ENCODE measurements around the gene WDR93.

GRCh38 chr15:89770041-89770440, 79.4 kb downstream of the WDR93 start:
- TF ChIP-seq ZNF274 (IDR thresholded peaks at IDR 0.05; ENCODE audit: low read length) (no peak), ZNF274 (tag by site-specific recombination; IDR thresholded peaks at IDR 0.05; ENCODE audit: borderline replicate concordance) (no peak), ZNF785 (tag by site-specific recombination; IDR thresholded peaks at IDR 0.05) (no peak), CTCF (tag by site-specific recombination; IDR thresholded peaks at IDR 0.05) (no peak), ZNF426 (tag by site-specific recombination; IDR thresholded peaks at IDR 0.05) (no peak), ZBTB7A (tag by site-specific recombination; IDR thresholded peaks at IDR 0.05; ENCODE audit: low read depth) (no peak), WT1 (tag by site-specific recombination; IDR thresholded peaks at IDR 0.05) (no peak), ZNF670 (tag by site-specific recombination; IDR thresholded peaks at IDR 0.05; ENCODE audit: low read depth) (no peak), ZNF629 (tag by site-specific recombination; IDR thresholded peaks at IDR 0.05) (no peak)
- TF ChIP-seq, protein P1, sequence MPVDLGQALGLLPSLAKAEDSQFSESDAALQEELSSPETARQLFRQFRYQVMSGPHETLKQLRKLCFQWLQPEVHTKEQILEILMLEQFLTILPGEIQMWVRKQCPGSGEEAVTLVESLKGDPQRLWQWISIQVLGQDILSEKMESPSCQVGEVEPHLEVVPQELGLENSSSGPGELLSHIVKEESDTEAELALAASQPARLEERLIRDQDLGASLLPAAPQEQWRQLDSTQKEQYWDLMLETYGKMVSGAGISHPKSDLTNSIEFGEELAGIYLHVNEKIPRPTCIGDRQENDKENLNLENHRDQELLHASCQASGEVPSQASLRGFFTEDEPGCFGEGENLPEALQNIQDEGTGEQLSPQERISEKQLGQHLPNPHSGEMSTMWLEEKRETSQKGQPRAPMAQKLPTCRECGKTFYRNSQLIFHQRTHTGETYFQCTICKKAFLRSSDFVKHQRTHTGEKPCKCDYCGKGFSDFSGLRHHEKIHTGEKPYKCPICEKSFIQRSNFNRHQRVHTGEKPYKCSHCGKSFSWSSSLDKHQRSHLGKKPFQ (tag by site-specific recombination; IDR thresholded peaks at IDR 0.05) = no peak
- TF ChIP-seq, protein P2, sequence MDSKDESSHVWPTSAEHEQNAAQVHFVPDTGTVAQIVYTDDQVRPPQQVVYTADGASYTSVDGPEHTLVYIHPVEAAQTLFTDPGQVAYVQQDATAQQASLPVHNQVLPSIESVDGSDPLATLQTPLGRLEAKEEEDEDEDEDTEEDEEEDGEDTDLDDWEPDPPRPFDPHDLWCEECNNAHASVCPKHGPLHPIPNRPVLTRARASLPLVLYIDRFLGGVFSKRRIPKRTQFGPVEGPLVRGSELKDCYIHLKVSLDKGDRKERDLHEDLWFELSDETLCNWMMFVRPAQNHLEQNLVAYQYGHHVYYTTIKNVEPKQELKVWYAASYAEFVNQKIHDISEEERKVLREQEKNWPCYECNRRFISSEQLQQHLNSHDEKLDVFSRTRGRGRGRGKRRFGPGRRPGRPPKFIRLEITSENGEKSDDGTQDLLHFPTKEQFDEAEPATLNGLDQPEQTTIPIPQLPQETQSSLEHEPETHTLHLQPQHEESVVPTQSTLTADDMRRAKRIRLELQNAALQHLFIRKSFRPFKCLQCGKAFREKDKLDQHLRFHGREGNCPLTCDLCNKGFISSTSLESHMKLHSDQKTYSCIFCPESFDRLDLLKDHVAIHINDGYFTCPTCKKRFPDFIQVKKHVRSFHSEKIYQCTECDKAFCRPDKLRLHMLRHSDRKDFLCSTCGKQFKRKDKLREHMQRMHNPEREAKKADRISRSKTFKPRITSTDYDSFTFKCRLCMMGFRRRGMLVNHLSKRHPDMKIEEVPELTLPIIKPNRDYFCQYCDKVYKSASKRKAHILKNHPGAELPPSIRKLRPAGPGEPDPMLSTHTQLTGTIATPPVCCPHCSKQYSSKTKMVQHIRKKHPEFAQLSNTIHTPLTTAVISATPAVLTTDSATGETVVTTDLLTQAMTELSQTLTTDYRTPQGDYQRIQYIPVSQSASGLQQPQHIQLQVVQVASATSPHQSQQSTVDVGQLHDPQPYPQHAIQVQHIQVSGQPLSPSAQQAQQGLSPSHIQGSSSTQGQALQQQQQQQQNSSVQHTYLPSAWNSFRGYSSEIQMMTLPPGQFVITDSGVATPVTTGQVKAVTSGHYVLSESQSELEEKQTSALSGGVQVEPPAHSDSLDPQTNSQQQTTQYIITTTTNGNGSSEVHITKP (tag by site-specific recombination; IDR thresholded peaks at IDR 0.05) = no peak
